Effector memory CD4-positive, alpha-beta T cell (primary cell): ENCODE results near the gene USP8.

ENCODE experiments used
- DNase-seq, 3 donors: peaks; one replicate each; pipeline ENCODE4 v3.0.0-alpha.2; 2020
- H3K27ac ChIP-seq: 2 replicates; pipeline ENCODE4 v1.7.0; 2013; ENCODE audit warnings: mild to moderate bottlenecking, low read length, moderate library complexity; ENCODE audit not compliant: insufficient read depth, poor library complexity, severe bottlenecking
- H3K27me3 ChIP-seq: replicated peaks from 2 replicates; pipeline ENCODE4 v1.7.0; 2013; ENCODE audit warnings: mild to moderate bottlenecking, low read length; ENCODE audit not compliant: insufficient read depth, control insufficient read depth, poor library complexity, severe bottlenecking
- H3K36me3 ChIP-seq: 2 replicates; pipeline ENCODE4 v1.7.0; 2013; ENCODE audit warnings: mild to moderate bottlenecking, low read length, moderate library complexity; ENCODE audit not compliant: control insufficient read depth, insufficient read depth
- H3K4me1 ChIP-seq: 2 replicates; pipeline ENCODE4 v1.7.0; 2013; ENCODE audit warnings: low read length, mild to moderate bottlenecking; ENCODE audit not compliant: control insufficient read depth, insufficient read depth, poor library complexity, severe bottlenecking
- H3K4me3 ChIP-seq: 2 replicates; pipeline ENCODE4 v1.7.0; 2013; ENCODE audit warnings: low read length, low read depth, mild to moderate bottlenecking; ENCODE audit not compliant: insufficient read depth, poor library complexity, severe bottlenecking
- H3K9me3 ChIP-seq: 2 replicates; pipeline ENCODE4 v1.7.0; 2013; ENCODE audit warnings: mild to moderate bottlenecking, low read length, moderate library complexity; ENCODE audit not compliant: control insufficient read depth

USP8 gene

GRCh38 chr15:50435772-50436171 lies 11.6 kb downstream of the USP8 start:
- H3K27me3 ChIP-seq, result no peaks in the 10 kb centered on the region
- H3K27ac ChIP-seq, result no peak overlapping the region
- no peak for DNase-seq
- H3K4me3 ChIP-seq, result no peak overlapping the region
- peaks cover 2% of the 10 kb centered on the region for H3K4me1 ChIP-seq
- H3K36me3 ChIP-seq, result no peaks in the 10 kb centered on the region
- H3K9me3 ChIP-seq, result no peaks in the 10 kb centered on the region

- Histone ChIP-seq H3K9me3 (no peaks in the 10 kb centered on the region), H3K36me3 (peaks cover 9% of the 10 kb centered on the region), H3K27ac (no peak overlapping the region), H3K4me1 (no peaks in the 10 kb centered on the region), H3K4me3 (no peak overlapping the region), H3K27me3 (no peaks in the 10 kb centered on the region)
- DNase-seq, result no peak
Observed at GRCh38 chr15:50438251-50438650, 14.0 kb downstream of the USP8 start.

- H3K36me3 ChIP-seq, result peaks cover 16% of the 10 kb centered on the region
- H3K9me3 ChIP-seq, result no peaks in the 10 kb centered on the region
- H3K27me3 ChIP-seq, result no peaks in the 10 kb centered on the region
- no peak for DNase-seq
- H3K4me3 ChIP-seq, result no peak overlapping the region
- H3K27ac ChIP-seq, result no peak overlapping the region
- no peaks in the 10 kb centered on the region for H3K4me1 ChIP-seq
Observed at GRCh38 chr15:50440932-50441331, 16.7 kb downstream of the USP8 start.

GRCh38 chr15:50452927-50453326 lies 28.7 kb downstream of the USP8 start:
- DNase-seq, result no peak
- H3K27me3 ChIP-seq, result no peaks in the 10 kb centered on the region
- no peaks in the 10 kb centered on the region for H3K4me1 ChIP-seq
- no peak overlapping the region for H3K27ac ChIP-seq
- no peak overlapping the region for H3K4me3 ChIP-seq
- H3K9me3 ChIP-seq, result no peaks in the 10 kb centered on the region
- peaks cover 33% of the 10 kb centered on the region for H3K36me3 ChIP-seq

- no peak for DNase-seq
- Histone ChIP-seq H3K9me3 (no peaks in the 10 kb centered on the region), H3K4me3 (no peak overlapping the region), H3K27ac (no peak overlapping the region), H3K36me3 (peaks cover 39% of the 10 kb centered on the region), H3K27me3 (no peaks in the 10 kb centered on the region), H3K4me1 (no peaks in the 10 kb centered on the region)
Observed at GRCh38 chr15:50458348-50459112, 34.3 kb downstream of the USP8 start.

- Histone ChIP-seq H3K4me3 (no peak overlapping the region), H3K36me3 (peaks cover 28% of the 10 kb centered on the region), H3K9me3 (no peaks in the 10 kb centered on the region), H3K27me3 (no peaks in the 10 kb centered on the region), H3K27ac (no peak overlapping the region), H3K4me1 (no peaks in the 10 kb centered on the region)
- no peak for DNase-seq
Observed at GRCh38 chr15:50463423-50464358, 39.5 kb downstream of the USP8 start.

- peaks cover 20% of the 10 kb centered on the region for H3K36me3 ChIP-seq
Observed at GRCh38 chr15:50471072-50471471, 46.9 kb downstream of the USP8 start.

GRCh38 chr15:50476143-50476542 lies 51.9 kb downstream of the USP8 start:
- Histone ChIP-seq H3K27ac (no peak overlapping the region), H3K4me1 (no peaks in the 10 kb centered on the region), H3K27me3 (no peaks in the 10 kb centered on the region), H3K4me3 (no peak overlapping the region), H3K36me3 (peaks cover 23% of the 10 kb centered on the region), H3K9me3 (no peaks in the 10 kb centered on the region)
- no peak for DNase-seq

More at GRCh38 chr15:50471072-50471471, 46.9 kb downstream of the USP8 start:
- H3K27me3 ChIP-seq, result no peaks in the 10 kb centered on the region
- no peak overlapping the region for H3K4me3 ChIP-seq
- H3K4me1 ChIP-seq, result no peaks in the 10 kb centered on the region
- no peak overlapping the region for H3K27ac ChIP-seq
- H3K9me3 ChIP-seq, result no peaks in the 10 kb centered on the region
- no peak for DNase-seq

GRCh38 chr15:50484781-50485180 lies 60.6 kb downstream of the USP8 start:
- no peak overlapping the region for H3K27ac ChIP-seq
- peaks cover 45% of the 10 kb centered on the region for H3K36me3 ChIP-seq
- H3K27me3 ChIP-seq, result no peaks in the 10 kb centered on the region
- H3K4me3 ChIP-seq, result no peak overlapping the region
- no peaks in the 10 kb centered on the region for H3K4me1 ChIP-seq
- no peaks in the 10 kb centered on the region for H3K9me3 ChIP-seq
- DNase-seq, result no peak

GRCh38 chr15:50485389-50485788 lies 61.2 kb downstream of the USP8 start:
- Histone ChIP-seq H3K4me3 (no peak overlapping the region), H3K27me3 (no peaks in the 10 kb centered on the region), H3K36me3 (peaks cover 50% of the 10 kb centered on the region), H3K4me1 (no peaks in the 10 kb centered on the region), H3K9me3 (no peaks in the 10 kb centered on the region), H3K27ac (no peak overlapping the region)
- no peak for DNase-seq
